ENCODE measurements around the gene UGDH.

The UGDH gene

GRCh38 chr4:39450618-39451017 is 76.6 kb downstream of the UGDH start:
- H3K4me3 ChIP-seq (ENCODE audit: low read length), result no peak overlapping the region
- no peak overlapping the region for H3K27ac ChIP-seq (ENCODE audit: low read depth, low read length)
- peaks cover 58% of the 10 kb centered on the region for H3K36me3 ChIP-seq (ENCODE audit: control insufficient read depth, low read length)
- no peak for TF ChIP-seq CTCF (IDR thresholded peaks at IDR 0.05; ENCODE audit: low read depth, low read length, poor library complexity, severe bottlenecking)
- no peak for TF ChIP-seq EZH2phosphoT487 (IDR thresholded peaks at IDR 0.05; ENCODE audit: borderline replicate concordance, low read length)
- peaks cover 34% of the 10 kb centered on the region for H4K20me1 ChIP-seq (ENCODE audit: control insufficient read depth, insufficient read depth, low read depth, low read length)
- H3K4me2 ChIP-seq (ENCODE audit: low read length), result no peak overlapping the region
- H3F3A ChIP-seq (ENCODE audit: control insufficient read depth, insufficient read depth), result peaks cover 85% of the 10 kb centered on the region
- no peaks in the 10 kb centered on the region for H3K27me3 ChIP-seq (ENCODE audit: control insufficient read depth, low read length)
- peaks cover 4% of the 10 kb centered on the region for H3K79me2 ChIP-seq (ENCODE audit: control insufficient read depth, low read length)
- H3K9me3 ChIP-seq (ENCODE audit: control insufficient read depth, insufficient read depth, low read length), result no peaks in the 10 kb centered on the region
- peaks cover 13% of the 10 kb centered on the region for H3K4me1 ChIP-seq (ENCODE audit: control insufficient read depth, low read length)
- H3K9me2 ChIP-seq (replicated peaks; ENCODE audit: control insufficient read depth, low read length), result no peaks in the 10 kb centered on the region

All from DOHH2 (cell line).